A673 (cell line): Measurements from ENCODE around the gene CAMSAP2.

Experiments
- CTCF ChIP-seq: fragments of 300-800, 200-600 bp; sonication (generic); conservative IDR thresholded peaks from 2 replicates; pipeline ENCODE4 v1.5.1; 2017; ENCODE audit warnings: low read depth, mild to moderate bottlenecking, antibody characterized with exemption, low read length, moderate library complexity, mixed read lengths
- EZH2 ChIP-seq: fragments of 200-600 bp; sonication (generic); IDR thresholded peaks from 2 replicates; pipeline ENCODE4 v1.6.1; 2017; ENCODE audit warnings: borderline replicate concordance, low read depth, mild to moderate bottlenecking, mixed read lengths, antibody characterized with exemption, low read length; ENCODE audit not compliant: poor library complexity, severe bottlenecking

DNA sequence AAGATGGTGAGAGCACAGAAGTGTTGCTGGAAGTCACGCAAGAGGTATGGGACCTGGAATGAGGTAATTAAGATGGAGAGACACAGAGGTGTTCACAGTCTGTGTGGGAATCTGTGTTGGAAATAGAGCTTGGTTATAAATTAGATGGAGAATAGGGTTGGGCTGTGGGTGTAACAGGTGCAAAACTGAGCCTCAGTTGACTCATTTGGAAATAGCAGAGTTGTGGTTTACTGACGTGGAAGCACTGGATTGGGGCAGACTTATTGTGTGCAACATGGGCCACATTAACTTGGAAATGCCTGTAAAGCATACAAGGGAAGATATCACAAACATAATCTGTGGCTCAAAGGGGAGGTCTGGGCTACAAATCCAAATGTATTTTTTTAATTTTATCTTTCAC, 13.0 kb downstream of the CAMSAP2 start:
- no peak for TF ChIP-seq CTCF
- TF ChIP-seq EZH2: no peak
